Esophagus muscularis mucosa (tissue), 4 donors: ENCODE results near the gene SPATS2. TPM values are rescaled to one million over a fixed set of nuclear protein-coding genes. Genes with fewer than 3 reads are reported as not detected.

Source experiments
- DNase-seq: peaks from one replicate; pipeline ENCODE4 v3.0.0-alpha.2; 2017; ENCODE audit errors: extremely low spot score
- H3K27ac ChIP-seq, 4 donors: fragments of 200-600 bp; sonication (generic); replicated peaks in 1 of 4; 1 replicate in 3 of 4; 2 replicates in 1 of 4; pipeline ENCODE4 v1.5.1; 2016 to 2019; ENCODE audit warnings: mild to moderate bottlenecking in 1 of 4
- H3K27me3 ChIP-seq, 4 donors: fragments of 200-600 bp; sonication (generic); one replicate each; pipeline versions ENCODE4 v1.5.1 to v1.6.0; 2016 to 2019
- H3K36me3 ChIP-seq, 4 donors: fragments of 200-600 bp; sonication (generic); one replicate each; pipeline ENCODE4 v1.5.1; 2016 to 2019
- H3K4me1 ChIP-seq, 4 donors: fragments of 200-600 bp; sonication (generic); one replicate each; pipeline ENCODE4 v1.5.1; 2016 to 2019
- H3K4me3 ChIP-seq, 4 donors: fragments of 200-600 bp; sonication (generic); 1 replicate in 2 of 4; 2 replicates in 2 of 4; pipeline ENCODE4 v1.5.1; 2016 to 2019; ENCODE audit warnings: mild to moderate bottlenecking in 4 of 4, moderate library complexity in 1 of 4
- H3K9me3 ChIP-seq, 4 donors: fragments of 200-600 bp; sonication (generic); 1 replicate in 3 of 4; 2 replicates in 1 of 4; pipeline ENCODE4 v1.5.1; 2016 to 2019
- EP300 ChIP-seq: sonication (generic); formaldehyde crosslinking; IDR thresholded peaks from one replicate; pipeline ENCODE4 v1.6.1; 2017; ENCODE audit warnings: antibody characterized with exemption
- POLR2A ChIP-seq: fragments of 450-650 bp; IDR thresholded peaks from one replicate; pipeline ENCODE4 v1.6.1; 2017; ENCODE audit warnings: antibody characterized with exemption, moderate library complexity, mild to moderate bottlenecking, low read depth
- POLR2AphosphoS5 ChIP-seq, 2 donors: sonication (generic); formaldehyde crosslinking; IDR thresholded peaks; one replicate each; pipeline ENCODE4 v1.6.1; 2017; ENCODE audit warnings: antibody characterized with exemption in 2 of 2
- WGBS: methylation state at CpG from one replicate; pipeline ENCODE4 v1.1.5; 2018; 5-methylcytosine and 5-hydroxymethylcytosine counted together
- intact Hi-C: fragments of 100-400 bp; cut with DNase I; formaldehyde crosslinking; loops from one replicate; pipeline ENCODE4 v1.15.1; 2023
- total RNA-seq, 4 donors: library from RNA; depleted of rRNA; stranded (reverse); fragments of >200 nt; gene quantifications; one replicate each; pipeline versions ENCODE4 v1.1.0 to v1.2.1, GENCODE V29; 2016
- TF ChIP-seq, protein P1 (sequence below), 3 experiments: fragments of 200-600 bp in 2 of 3; fragments of 450-650 bp in 1 of 3; sonication (generic) in 2 of 3; IDR thresholded peaks; one replicate each; pipeline ENCODE4 v1.5.1; 2017 to 2019; ENCODE audit warnings: antibody characterized with exemption in 3 of 3, mild to moderate bottlenecking in 2 of 3, moderate library complexity in 1 of 3

Gene SPATS2
- total RNA-seq, 4 donors from 2014 or later = 9.5 to 16.6 (median 11.5) TPM

DNA sequence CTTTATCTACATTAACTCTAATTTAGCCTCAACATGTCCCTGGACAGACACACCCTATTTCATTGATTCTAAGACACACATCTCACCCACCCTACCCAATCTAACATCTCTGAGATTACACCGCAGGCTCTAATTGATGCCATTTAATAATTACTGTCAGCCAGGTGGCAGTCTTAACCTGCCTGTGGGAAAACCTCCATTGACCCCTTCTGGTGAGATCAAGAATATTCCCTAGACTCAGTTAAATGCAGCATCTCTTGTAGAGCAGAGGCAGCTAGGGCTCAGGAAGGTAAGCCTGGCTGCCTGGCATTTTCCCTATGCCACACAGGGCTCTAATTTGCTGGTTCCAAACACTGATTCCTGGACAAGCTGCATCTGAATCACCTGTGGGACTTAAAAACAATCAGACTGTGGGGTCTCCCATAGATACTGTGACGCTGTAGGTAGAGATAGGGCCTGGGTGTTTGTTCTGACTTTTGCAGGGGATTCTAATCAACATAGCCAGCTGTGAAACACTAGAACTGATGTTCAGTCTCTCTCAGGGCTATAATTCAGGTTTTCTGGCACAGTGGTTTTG is 186.3 kb downstream of the SPATS2 start:
- Histone ChIP-seq H3K27ac (no peak overlapping the region), H3K9me3 (no peaks in the 10 kb centered on the region), H3K4me1 (peaks cover 9 to 14% (median 11%) of the 10 kb centered on the region in 4 donors), H3K4me3 (no peak overlapping the region), H3K36me3 (peaks cover 7 to 30% (median 29%) of the 10 kb centered on the region in 4 donors), H3K27me3 (peaks cover 0 to 19% (median 2%) of the 10 kb centered on the region in 4 donors)
- DNase-seq = no peak
- 79% methylated on average over 2 of the region's 2 CpGs for WGBS
- TF ChIP-seq POLR2AphosphoS5 (IDR thresholded peaks at IDR 0.05) = no peak
- no peak for TF ChIP-seq EP300
- TF ChIP-seq, protein P1, sequence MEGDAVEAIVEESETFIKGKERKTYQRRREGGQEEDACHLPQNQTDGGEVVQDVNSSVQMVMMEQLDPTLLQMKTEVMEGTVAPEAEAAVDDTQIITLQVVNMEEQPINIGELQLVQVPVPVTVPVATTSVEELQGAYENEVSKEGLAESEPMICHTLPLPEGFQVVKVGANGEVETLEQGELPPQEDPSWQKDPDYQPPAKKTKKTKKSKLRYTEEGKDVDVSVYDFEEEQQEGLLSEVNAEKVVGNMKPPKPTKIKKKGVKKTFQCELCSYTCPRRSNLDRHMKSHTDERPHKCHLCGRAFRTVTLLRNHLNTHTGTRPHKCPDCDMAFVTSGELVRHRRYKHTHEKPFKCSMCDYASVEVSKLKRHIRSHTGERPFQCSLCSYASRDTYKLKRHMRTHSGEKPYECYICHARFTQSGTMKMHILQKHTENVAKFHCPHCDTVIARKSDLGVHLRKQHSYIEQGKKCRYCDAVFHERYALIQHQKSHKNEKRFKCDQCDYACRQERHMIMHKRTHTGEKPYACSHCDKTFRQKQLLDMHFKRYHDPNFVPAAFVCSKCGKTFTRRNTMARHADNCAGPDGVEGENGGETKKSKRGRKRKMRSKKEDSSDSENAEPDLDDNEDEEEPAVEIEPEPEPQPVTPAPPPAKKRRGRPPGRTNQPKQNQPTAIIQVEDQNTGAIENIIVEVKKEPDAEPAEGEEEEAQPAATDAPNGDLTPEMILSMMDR (IDR thresholded peaks at IDR 0.05) = no peak
- TF ChIP-seq POLR2A = no peak
- intact Hi-C loops = no loop called here

DNA sequence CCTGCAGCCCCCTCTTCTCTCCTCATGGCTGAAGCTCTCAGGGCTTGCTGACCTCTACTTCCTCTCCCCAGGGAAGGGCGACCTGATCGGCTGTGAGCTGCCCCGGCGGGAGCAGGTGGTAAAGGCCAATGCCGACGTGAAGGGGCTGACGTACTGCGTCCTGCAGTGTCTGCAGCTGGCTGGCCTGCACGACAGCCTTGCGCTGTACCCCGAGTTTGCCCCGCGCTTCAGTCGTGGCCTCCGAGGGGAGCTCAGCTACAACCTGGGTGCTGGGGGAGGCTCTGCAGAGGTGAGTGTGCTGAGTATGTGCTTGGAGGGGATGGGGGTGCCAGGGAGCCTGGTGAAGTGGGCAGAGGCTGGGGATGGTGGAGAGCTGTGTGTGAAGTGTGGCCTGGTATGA is 187.0 kb downstream of the SPATS2 start:
- TF ChIP-seq POLR2A (no peak), POLR2AphosphoS5 (IDR thresholded peaks at IDR 0.05) (no peak), EP300 (no peak)
- TF ChIP-seq, protein P1 (IDR thresholded peaks at IDR 0.05) = no peak
- WGBS = no CpG with 5 or more reads among the region's 15 CpGs
- peaks cover 3 to 7% (median 4%) of the 10 kb centered on the region in 4 donors for H3K4me1 ChIP-seq
- H3K9me3 ChIP-seq = no peaks in the 10 kb centered on the region
- peaks cover 0 to 13% (median 0%) of the 10 kb centered on the region in 4 donors for H3K27me3 ChIP-seq
- intact Hi-C loops = no loop called here
- no peak overlapping the region for H3K27ac ChIP-seq
- DNase-seq = no peak
- H3K4me3 ChIP-seq = no peak overlapping the region
- H3K36me3 ChIP-seq = peaks cover 13 to 37% (median 36%) of the 10 kb centered on the region in 4 donors

DNA sequence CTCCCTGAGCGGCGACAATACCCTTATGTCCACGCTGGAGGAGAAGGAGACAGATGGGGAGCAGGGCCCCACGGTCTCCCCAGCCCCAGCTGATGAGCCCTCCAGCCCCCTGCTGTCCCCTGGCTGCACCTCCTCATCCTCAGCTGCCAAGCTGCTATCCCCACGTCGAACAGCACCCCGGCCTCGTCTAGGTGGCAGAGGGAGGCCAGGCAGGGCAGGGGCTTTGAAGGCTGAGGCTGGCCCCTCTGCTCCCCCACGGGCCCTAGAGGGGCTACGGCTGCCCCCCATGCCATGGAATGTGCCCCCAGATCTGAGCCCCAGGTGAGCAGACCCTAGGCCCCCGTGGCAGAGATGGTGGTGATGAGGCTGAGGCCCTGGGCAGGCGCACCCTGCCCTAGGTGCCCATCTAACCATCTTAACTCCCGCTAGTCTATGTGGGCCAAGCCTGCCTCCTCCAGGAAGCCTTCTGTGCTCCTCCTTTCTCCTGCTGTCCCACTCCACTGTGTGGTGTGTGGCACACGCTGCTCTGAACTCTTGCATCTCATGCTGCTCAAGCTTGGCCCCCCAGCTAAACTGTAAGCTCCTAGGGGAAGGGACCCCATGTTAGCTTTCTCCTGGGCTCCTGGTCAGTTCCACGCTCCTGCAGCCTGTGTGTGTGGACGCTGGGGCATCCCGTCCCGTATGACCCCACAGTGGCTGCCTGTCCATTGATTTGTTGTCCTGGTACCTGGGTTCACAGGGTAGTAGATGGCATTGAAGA is 188.5 kb downstream of the SPATS2 start:
- Histone ChIP-seq H3K9me3 (no peaks in the 10 kb centered on the region), H3K27ac (no peak overlapping the region), H3K36me3 (peaks cover 29 to 53% (median 51%) of the 10 kb centered on the region in 4 donors), H3K4me3 (no peak overlapping the region), H3K27me3 (no peaks in the 10 kb centered on the region), H3K4me1 (peaks cover 0 to 5% (median 0%) of the 10 kb centered on the region in 4 donors)
- WGBS = 91% methylated on average over 6 of the region's 18 CpGs
- intact Hi-C loops = no loop called here
- DNase-seq = no peak
- no peak for TF ChIP-seq EP300

DNA sequence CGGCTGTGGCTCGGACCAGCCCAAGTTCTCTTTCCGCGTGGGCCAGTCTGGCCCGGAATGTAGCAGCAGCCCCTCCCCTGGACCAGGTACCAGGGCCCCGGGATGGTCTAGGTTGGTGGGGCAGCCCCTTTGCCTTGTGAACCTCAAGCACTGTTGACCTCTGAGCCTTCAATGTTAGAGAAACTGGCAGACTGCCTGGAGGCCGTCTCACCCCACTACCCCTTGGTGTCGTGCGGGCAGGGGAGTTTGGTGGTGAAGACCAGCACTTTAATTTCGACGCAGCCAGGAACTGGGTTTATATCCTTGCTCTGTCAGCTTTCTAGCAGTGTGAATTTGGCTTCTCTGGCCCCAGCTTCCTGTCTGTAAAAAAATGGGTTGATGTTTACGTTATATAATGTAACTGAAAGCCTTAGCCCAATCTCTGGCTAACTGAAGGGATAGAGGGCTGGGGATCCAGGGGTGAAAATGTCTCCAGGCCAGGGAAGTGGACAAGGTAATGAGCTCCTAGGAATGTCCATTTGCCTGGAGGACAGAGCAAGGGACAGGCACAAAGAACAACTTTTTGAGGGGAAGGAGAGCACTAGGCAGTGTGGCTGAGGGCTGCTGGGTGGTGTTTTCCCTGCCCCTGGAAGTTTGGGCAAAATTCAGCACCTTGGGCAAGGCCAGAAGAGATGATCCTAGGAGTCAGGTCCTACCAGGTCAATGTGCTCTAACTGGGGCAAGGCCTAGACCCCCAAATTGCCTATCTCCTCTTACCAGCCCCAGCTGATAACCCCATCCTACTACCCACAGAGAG is 189.3 kb downstream of the SPATS2 start:
- WGBS = 77% methylated on average over 11 of the region's 12 CpGs
- Histone ChIP-seq H3K4me3 (no peak overlapping the region), H3K4me1 (peaks cover 0 to 5% (median 0%) of the 10 kb centered on the region in 4 donors), H3K36me3 (peaks cover 35 to 60% (median 59%) of the 10 kb centered on the region in 4 donors), H3K9me3 (no peaks in the 10 kb centered on the region), H3K27ac (no peak overlapping the region), H3K27me3 (no peaks in the 10 kb centered on the region)
- intact Hi-C loops = no loop called here
- TF ChIP-seq POLR2A (no peak), POLR2AphosphoS5 (IDR thresholded peaks at IDR 0.05) (no peak), EP300 (no peak)
- TF ChIP-seq, protein P1 (IDR thresholded peaks at IDR 0.05) = no peak
- DNase-seq = no peak
